HL-60/S4 treated with phorbol 12-myristate 13-acetate at 8.2 ng/mL for 4 days and 3 days (cell line): ENCODE measurements around the gene NKX1-1.

Source experiments
- in situ Hi-C: fragments of 300-500 bp; cut with MboI; formaldehyde crosslinking; loops from 2 replicates; pipeline ENCODE4 v1.15.0; 2022; ENCODE audit warnings: low sequenced_read_pairs

The NKX1-1 gene

GRCh38 chr4:1417522-1418390 is 11.5 kb upstream of the NKX1-1 start:
- in situ Hi-C loops, result no loop called here

GRCh38 chr4:1416948-1417260 is 10.7 kb upstream of the NKX1-1 start:
- in situ Hi-C loops, result no loop called here

- in situ Hi-C loops, result no loop called here
Observed at GRCh38 chr4:1416051-1416947, 10.1 kb upstream of the NKX1-1 start.

GRCh38 chr4:1415681-1415981 is 9.4 kb upstream of the NKX1-1 start:
- in situ Hi-C loops, result no loop called here

GRCh38 chr4:1414831-1415680 is 8.8 kb upstream of the NKX1-1 start:
- in situ Hi-C loops, result no loop called here

GRCh38 chr4:1413687-1414479 is 7.6 kb upstream of the NKX1-1 start:
- in situ Hi-C loops, result no loop called here

DNA sequence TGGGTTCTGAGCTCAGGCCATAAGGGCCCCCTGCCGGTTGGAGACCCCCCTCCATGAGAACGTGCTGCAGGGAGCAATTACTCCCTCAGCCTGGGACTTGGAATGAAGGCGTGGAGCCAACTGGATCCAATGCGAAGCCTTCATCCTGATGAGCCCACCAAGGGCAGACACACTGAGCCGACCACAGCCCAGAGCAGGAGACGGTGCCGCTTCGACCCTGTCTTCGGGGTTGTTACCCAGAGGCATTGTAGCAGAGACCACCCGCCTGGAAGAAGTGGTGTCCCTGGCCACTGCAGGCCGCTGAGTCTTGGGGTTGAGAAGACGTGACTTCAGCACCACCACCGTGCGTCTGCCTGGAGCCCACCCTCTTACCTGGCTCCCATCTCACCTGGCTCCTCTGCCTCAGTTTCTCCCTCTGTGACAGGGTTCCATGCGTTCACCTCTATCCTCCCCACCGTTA is 7.0 kb upstream of the NKX1-1 start:
- in situ Hi-C loops, result no loop called here

DNA sequence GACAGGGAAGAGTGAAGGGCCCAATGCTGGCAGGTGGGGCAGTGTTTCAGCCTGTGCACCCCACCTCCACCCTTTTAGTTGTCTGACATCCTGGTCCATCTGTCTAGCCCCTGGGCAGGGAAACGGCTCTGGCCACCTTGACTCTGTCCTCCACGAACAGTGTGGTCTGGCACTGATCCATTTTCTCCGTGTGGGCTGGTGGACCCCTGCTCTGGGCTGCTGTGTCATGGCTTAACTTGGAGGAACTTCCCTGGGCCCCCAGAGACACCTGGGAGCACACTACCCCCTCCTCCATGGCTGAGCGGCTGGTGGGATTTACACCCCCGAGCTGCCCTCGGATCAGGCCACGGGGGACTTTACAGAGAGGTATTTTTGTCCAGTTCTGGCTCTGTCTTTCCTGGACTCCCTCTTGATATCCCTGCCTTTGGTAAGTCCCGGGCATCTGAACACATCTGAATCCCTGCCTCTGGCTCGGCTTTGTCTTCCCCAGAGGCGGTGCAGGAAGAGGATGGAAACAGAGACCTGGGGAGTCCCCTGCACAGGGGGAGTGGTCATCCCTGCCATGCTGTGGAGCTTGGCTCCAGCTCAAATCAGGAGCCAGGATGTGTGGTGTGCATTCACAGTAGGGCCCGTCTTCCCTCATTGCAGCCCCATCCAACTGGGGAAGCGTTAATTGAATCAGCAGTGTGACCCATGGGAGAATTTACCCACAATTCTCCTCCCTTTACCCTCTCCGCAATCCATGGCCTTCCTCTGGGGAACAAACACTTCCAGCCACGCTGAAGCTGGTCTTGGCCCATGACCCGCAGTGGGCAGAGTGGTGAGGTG is 6.3 kb upstream of the NKX1-1 start:
- in situ Hi-C loops, result no loop called here

GRCh38 chr4:1411436-1412375 is 5.5 kb upstream of the NKX1-1 start:
- in situ Hi-C loops, result no loop called here

DNA sequence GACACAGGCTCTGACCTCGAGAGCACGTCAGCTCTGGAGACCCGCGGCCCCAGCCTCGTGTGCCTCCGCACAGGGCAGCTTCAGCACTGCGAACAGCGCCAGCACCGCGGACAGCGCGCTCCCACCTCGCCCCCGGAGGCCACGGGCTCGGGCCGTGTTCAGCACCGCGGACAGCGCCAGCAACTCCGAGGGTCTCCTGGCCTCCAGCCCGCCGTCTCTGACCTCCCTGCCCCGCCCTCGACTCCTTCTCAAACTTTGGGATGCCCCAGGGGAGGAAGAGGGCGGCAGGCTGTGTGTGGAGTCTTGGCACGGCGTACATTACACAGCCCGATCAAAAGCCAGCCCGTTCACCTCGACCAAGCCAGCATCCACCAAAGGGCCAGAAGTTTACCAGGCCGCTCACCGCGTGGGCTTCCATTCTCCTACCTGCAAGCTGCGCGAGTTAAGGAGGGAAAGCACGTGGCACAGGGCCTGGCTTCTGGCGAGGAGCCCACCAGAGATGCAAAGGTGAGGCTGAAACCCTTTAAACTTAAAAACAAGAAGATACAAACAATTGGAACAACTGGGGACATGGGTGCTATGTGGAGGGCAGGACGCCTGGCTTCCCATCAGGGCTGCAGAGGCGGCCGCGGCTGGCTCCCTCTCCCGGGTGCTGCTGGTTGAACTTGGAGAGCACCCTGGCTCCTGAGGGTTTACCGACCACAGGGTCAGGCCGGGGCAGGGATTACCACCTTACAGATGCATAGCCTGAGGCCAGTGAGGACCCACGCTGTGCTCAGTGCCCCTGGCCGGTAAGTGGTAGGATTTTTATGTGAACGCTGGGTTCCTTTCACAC is 4.5 kb upstream of the NKX1-1 start:
- in situ Hi-C loops, result no loop called here

DNA sequence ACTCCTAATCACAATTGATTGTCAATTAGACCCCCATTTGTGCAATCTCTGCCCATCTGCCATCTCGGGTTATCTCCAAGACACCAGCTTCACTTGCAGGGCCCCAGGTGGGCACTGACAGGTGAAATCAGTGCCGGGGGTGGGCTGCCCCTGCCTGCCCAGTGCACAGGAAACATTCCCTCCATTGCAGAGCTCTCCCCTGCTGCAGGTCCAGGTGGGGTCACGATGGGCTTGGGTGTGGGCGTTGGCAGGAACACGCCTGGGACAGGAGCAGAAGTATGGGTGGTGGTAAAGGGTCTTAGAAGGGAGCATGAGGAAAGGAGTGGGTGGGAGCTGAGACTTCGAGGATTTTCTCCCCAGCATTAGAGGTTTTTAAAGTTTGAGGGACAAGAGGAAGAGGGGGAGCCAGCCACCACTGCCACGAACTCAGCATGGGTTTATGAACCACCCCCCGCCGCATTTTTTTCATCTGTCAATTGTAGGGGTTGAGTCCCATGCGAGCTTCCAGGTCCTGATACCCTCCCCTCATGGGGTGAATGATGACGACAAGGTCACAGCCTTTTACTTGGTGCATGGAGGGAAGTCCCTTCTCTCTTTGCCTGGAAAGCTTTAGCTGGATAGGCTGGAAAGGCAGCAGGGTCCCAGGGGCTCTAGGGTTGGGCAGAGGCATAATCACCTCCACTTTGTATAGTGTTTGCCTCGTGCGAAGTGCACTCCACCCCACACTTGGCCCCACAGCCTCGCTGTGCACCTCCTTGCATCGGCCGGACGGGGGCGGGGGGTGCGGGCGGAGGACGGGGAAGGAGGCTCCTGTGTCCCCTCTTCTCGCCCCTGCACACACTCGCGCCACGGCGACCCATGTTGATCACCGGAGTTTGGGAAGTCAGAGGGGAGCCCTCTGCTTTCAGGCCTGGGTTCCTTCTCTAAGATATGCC is 3.5 kb upstream of the NKX1-1 start:
- in situ Hi-C loops, result no loop called here

DNA sequence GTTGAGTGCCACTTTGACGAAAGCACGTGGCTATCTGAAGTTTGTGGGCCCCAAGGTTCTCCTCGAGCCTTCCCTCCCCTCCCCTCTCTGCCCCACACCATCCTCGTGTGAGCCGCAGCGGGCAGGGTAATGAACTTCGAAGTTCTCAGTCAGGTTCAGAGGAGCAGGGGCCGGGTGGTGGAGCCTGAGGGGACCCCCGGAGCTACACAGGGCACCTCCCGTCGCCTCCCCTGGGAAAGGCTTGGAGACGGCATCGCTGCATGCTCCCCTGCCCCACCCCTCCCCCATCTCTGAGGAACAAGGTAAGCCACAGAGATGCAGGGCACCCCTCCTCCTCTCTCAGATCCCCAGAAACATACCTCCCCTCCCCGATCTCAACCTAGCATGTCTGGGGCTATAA is 2.8 kb upstream of the NKX1-1 start:
- in situ Hi-C loops, result no loop called here

GRCh38 chr4:1408418-1408817 is 2.2 kb upstream of the NKX1-1 start:
- in situ Hi-C loops, result no loop called here

DNA sequence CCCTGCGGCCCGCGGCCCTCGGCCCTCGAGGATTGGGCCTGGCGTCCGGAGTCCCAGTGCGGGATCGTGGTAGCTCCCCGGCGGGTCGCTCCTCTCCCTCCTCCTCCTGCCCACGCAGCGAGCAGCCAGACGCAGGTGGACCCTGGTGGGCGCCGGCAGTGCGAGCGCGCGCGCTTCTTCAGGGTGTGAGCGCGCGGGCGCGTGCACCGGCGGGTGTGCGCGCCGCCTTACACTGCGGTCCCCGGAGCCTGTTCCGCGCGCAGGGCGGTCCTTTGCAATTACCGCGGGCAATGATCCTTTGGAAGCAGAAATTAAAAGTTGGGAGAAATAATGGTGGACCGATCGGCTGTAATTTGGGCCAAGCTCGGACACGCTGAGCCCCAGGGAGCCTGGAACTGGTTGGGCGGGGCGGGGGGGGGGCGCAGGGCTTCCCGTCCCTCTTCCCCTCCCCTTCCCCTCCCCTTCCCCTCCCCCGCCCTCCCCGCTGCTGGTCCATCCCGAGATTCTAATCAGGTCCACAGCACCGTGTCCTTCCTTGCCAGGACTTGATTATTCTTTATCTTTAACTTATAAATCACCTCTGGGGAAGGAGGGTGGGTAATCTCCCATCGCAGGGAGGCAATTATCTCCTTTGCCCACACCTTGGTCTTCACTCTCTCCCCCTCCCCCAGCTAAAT is 1.6 kb upstream of the NKX1-1 start:
- in situ Hi-C loops, result no loop called here

GRCh38 chr4:1406981-1407656 is 877 bp upstream of the NKX1-1 start:
- in situ Hi-C loops, result no loop called here
